IMR-90 (cell line): ENCODE data around the gene APC. TPM values are rescaled to one million over a fixed set of nuclear protein-coding genes. Genes with fewer than 3 reads are reported as not detected.

Experiments used
- ATAC-seq: fragments of 200-7000 bp; cut with Tn5 transposase; 2 replicates; pipeline ENCODE4 v1.9.1; 2020; ENCODE audit warnings: low read depth, mild to moderate bottlenecking, moderate library complexity
- BruUV-seq: library from RNA; stranded (reverse); fragments of 400-500 nt; replicated peaks from 2 replicates; lab custom pipeline; 2021; lab: Mats Ljungman, UMichigan
- CTCF ChIA-PET: fragments of 300-600 bp; formaldehyde crosslinking; extraction: SDS; loops from one replicate; lab custom pipeline; 2021; ENCODE audit warnings: antibody characterized with exemption; lab: Yijun Ruan, JAX
- POLR2A ChIA-PET: fragments of 300-600 bp; sonication (Branson Sonifier 250); formaldehyde crosslinking; loops from one replicate; lab custom pipeline; 2022; ENCODE audit warnings: antibody characterized with exemption; ENCODE audit not compliant: unreplicated experiment; lab: Charles Lee
- DNase-seq: peaks from one replicate; pipeline ENCODE4 v3.0.0; 2013
- H2AFZ ChIP-seq: replicated peaks from 2 replicates; pipeline ENCODE3; 2013; ENCODE audit warnings: low read length, mild to moderate bottlenecking; ENCODE audit not compliant: poor library complexity
- H2AK5ac ChIP-seq: 2 replicates; pipeline ENCODE4 v1.6.1; 2013; ENCODE audit warnings: low read depth, low read length, inconsistent platforms
- H2AK9ac ChIP-seq: replicated peaks from 2 replicates; pipeline ENCODE3; 2013; ENCODE audit warnings: mild to moderate bottlenecking, low read depth, low read length, moderate library complexity; ENCODE audit not compliant: poor library complexity
- H2BK120ac ChIP-seq: 2 replicates; pipeline ENCODE4 v1.6.1; 2013; ENCODE audit warnings: low read depth, low read length, inconsistent platforms
- H2BK15ac ChIP-seq: 3 replicates; pipeline ENCODE4 v1.6.1; 2013; ENCODE audit warnings: low read depth, low read length, inconsistent platforms
- H2BK20ac ChIP-seq: 2 replicates; pipeline ENCODE4 v1.6.1; 2013; ENCODE audit warnings: low read depth, mild to moderate bottlenecking, inconsistent platforms, low read length, moderate library complexity
- H2BK5ac ChIP-seq: 2 replicates; pipeline ENCODE4 v1.6.1; 2013; ENCODE audit warnings: mild to moderate bottlenecking, low read depth, low read length, inconsistent platforms; ENCODE audit not compliant: poor library complexity, severe bottlenecking
- H3K14ac ChIP-seq: replicated peaks from 2 replicates; pipeline ENCODE4 v1.6.1; 2013; ENCODE audit warnings: low read depth, low read length, inconsistent platforms
- H3K18ac ChIP-seq: 2 replicates; pipeline ENCODE4 v1.6.1; 2013; ENCODE audit warnings: low read depth, low read length, control low read depth
- H3K23ac ChIP-seq: 2 replicates; pipeline ENCODE4 v1.6.1; 2013; ENCODE audit warnings: low read depth, low read length, inconsistent platforms
- H3K27ac ChIP-seq: 2 replicates; pipeline ENCODE4 v1.5.1; 2013; ENCODE audit warnings: mild to moderate bottlenecking, control low read depth, low read length; ENCODE audit not compliant: insufficient read depth
- H3K27me3 ChIP-seq: 2 replicates; pipeline ENCODE4 v1.6.1; 2013; ENCODE audit warnings: low read length; ENCODE audit not compliant: control insufficient read depth, insufficient read depth
- H3K36me3 ChIP-seq: 2 replicates; pipeline ENCODE4 v1.6.1; 2013; ENCODE audit warnings: low read length, mixed read lengths; ENCODE audit not compliant: control insufficient read depth, insufficient read depth
- H3K4ac ChIP-seq: 2 replicates; pipeline ENCODE4 v1.6.1; 2013; ENCODE audit warnings: low read depth, low read length, inconsistent platforms
- H3K4me1 ChIP-seq: 2 replicates; pipeline ENCODE4 v1.6.1; 2013; ENCODE audit warnings: low read length, mixed read lengths; ENCODE audit not compliant: control insufficient read depth, insufficient read depth
- H3K4me2 ChIP-seq: 2 replicates; pipeline ENCODE4 v1.6.1; 2013; ENCODE audit warnings: low read depth, mild to moderate bottlenecking, control low read depth, low read length, moderate library complexity
- H3K4me3 ChIP-seq: 2 replicates; pipeline ENCODE4 v1.5.1; 2013; ENCODE audit warnings: low read depth, mild to moderate bottlenecking, control low read depth, low read length, moderate library complexity; ENCODE audit not compliant: insufficient read depth
- H3K56ac ChIP-seq: 2 replicates; pipeline ENCODE4 v1.6.1; 2013; ENCODE audit warnings: low read length, inconsistent platforms; ENCODE audit not compliant: insufficient read depth; ENCODE audit errors: extremely low read depth
- H3K79me1 ChIP-seq, 2 experiments: 2 replicates each; pipeline ENCODE4 v1.6.1; 2013; ENCODE audit warnings: low read length in 2 of 2, inconsistent platforms in 1 of 2, low read depth in 1 of 2
- H3K9ac ChIP-seq: 2 replicates; pipeline ENCODE4 v1.6.1; 2013; ENCODE audit warnings: low read depth, low read length, control low read depth
- H3K9me1 ChIP-seq: 2 replicates; pipeline ENCODE4 v1.6.1; 2013; ENCODE audit warnings: low read length, inconsistent platforms; ENCODE audit not compliant: insufficient read depth
- H3K9me3 ChIP-seq: 2 replicates; pipeline ENCODE4 v1.6.1; 2013; ENCODE audit warnings: low read length; ENCODE audit not compliant: control insufficient read depth, insufficient read depth
- H4K20me1 ChIP-seq: 2 replicates; pipeline ENCODE4 v1.6.1; 2013; ENCODE audit warnings: low read length, inconsistent platforms; ENCODE audit not compliant: insufficient read depth
- H4K5ac ChIP-seq: 2 replicates; pipeline ENCODE4 v1.6.1; 2013; ENCODE audit warnings: mild to moderate bottlenecking, low read depth, low read length, control low read depth
- H4K8ac ChIP-seq, 2 experiments: 2 replicates each; pipeline ENCODE4 v1.6.1; 2013; ENCODE audit warnings: low read depth in 2 of 2, low read length in 2 of 2, control low read depth in 1 of 2, inconsistent platforms in 1 of 2
- H4K91ac ChIP-seq: 2 replicates; pipeline ENCODE4 v1.6.1; 2013; ENCODE audit warnings: low read depth, low read length, inconsistent platforms; ENCODE audit not compliant: insufficient read depth
- CEBPB ChIP-seq: IDR thresholded peaks from 2 replicates; pipeline ENCODE4 v1.6.1; 2012; ENCODE audit warnings: low read depth, low read length, improper control_type of control experiment
- CHD1 ChIP-seq: IDR thresholded peaks from 2 replicates; pipeline ENCODE4 v1.6.1; 2012; ENCODE audit warnings: low read depth, low read length, improper control_type of control experiment
- MAFK ChIP-seq: IDR thresholded peaks from 2 replicates; pipeline ENCODE4 v1.6.1; 2012; ENCODE audit warnings: low read depth, low read length, improper control_type of control experiment
- MAZ ChIP-seq: IDR thresholded peaks from 2 replicates; pipeline ENCODE4 v1.6.1; 2012; ENCODE audit warnings: low read depth, mild to moderate bottlenecking, low read length, improper control_type of control experiment, moderate library complexity, borderline replicate concordance
- POLR2A ChIP-seq: IDR thresholded peaks from 2 replicates; pipeline ENCODE4 v1.6.1; 2012; ENCODE audit warnings: mild to moderate bottlenecking, low read depth, low read length
- RAD21 ChIP-seq: IDR thresholded peaks from 2 replicates; pipeline ENCODE4 v1.6.1; 2012; ENCODE audit warnings: low read length, improper control_type of control experiment
- RCOR1 ChIP-seq: IDR thresholded peaks from 2 replicates; pipeline ENCODE4 v1.6.1; 2012; ENCODE audit warnings: mild to moderate bottlenecking, low read length, improper control_type of control experiment; ENCODE audit not compliant: insufficient replicate concordance
- RFX5 ChIP-seq: IDR thresholded peaks from 2 replicates; pipeline ENCODE4 v1.8.0; 2012; ENCODE audit warnings: low read depth, mild to moderate bottlenecking, low read length, moderate library complexity
- USF2 ChIP-seq: fragments of 150-350 bp; IDR thresholded peaks from 2 replicates; pipeline ENCODE4 v1.6.1; 2017; ENCODE audit warnings: mild to moderate bottlenecking, antibody characterized with exemption, low read length, low read depth
- WGBS, 2 experiments: methylation state at CpG; one replicate each; pipeline versions ENCODE4 v1.1.5 to v1.1.7; 2013; ENCODE audit warnings: missing lambda C conversion rate in 2 of 2; ENCODE audit not compliant: insufficient read length in 1 of 2; ENCODE audit errors: extremely low coverage in 2 of 2; 5-methylcytosine and 5-hydroxymethylcytosine counted together
- dilution Hi-C: fragments of 300-500 bp; cut with HindIII; formaldehyde crosslinking; loops from one replicate; pipeline ENCODE4 v1.14.3; 2018; ENCODE audit warnings: low sequenced_read_pairs; ENCODE audit not compliant: unreplicated experiment
- in situ Hi-C: fragments of 300-500 bp; cut with MboI; formaldehyde crosslinking; loops from 3 replicates; pipeline ENCODE4 v1.14.3; 2019; ENCODE audit warnings: low sequenced_read_pairs, inconsistent platforms, mixed read lengths
- intact Hi-C: fragments of 100-400 bp; cut with micrococcal nuclease; formaldehyde crosslinking; loops from 2 replicates; pipeline ENCODE4 v1.10.0; 2022
- polyA plus RNA-seq, 3 experiments: library from polyadenylated mRNA; depleted of rRNA; stranded (reverse); fragments of >200 nt; gene quantifications; 2 replicates each; pipeline ENCODE4 v1.2.3, GENCODE V29; 2012; ENCODE audit warnings: low replicate concordance in 1 of 3
- total RNA-seq: library from RNA; depleted of rRNA; stranded (reverse); fragments of >200 nt; gene quantifications from 2 replicates; pipeline ENCODE4 v1.2.3, GENCODE V29; 2012
- TF ChIP-seq, protein P1 (sequence below): fragments of 150-350 bp; IDR thresholded peaks from 2 replicates; pipeline ENCODE4 v1.6.1; 2016; ENCODE audit warnings: low read depth, mild to moderate bottlenecking, low read length, moderate library complexity, borderline replicate concordance

APC gene
- total and polyA plus RNA-seq, 2 of the 4 experiments (the other 2 are of a cell fraction) = 7.3 to 58.4 TPM

GRCh38 chr5:112849912-112850311, 112.2 kb downstream of the APC start:
- no peak overlapping the region for H2BK15ac ChIP-seq
- H4K20me1 ChIP-seq = no peaks in the 10 kb centered on the region
- H4K91ac ChIP-seq = no peak overlapping the region
- H3K36me3 ChIP-seq = no peaks in the 10 kb centered on the region
- no peak overlapping the region for H3K27ac ChIP-seq
- TF ChIP-seq USF2 = no peak
- TF ChIP-seq, protein P1, sequence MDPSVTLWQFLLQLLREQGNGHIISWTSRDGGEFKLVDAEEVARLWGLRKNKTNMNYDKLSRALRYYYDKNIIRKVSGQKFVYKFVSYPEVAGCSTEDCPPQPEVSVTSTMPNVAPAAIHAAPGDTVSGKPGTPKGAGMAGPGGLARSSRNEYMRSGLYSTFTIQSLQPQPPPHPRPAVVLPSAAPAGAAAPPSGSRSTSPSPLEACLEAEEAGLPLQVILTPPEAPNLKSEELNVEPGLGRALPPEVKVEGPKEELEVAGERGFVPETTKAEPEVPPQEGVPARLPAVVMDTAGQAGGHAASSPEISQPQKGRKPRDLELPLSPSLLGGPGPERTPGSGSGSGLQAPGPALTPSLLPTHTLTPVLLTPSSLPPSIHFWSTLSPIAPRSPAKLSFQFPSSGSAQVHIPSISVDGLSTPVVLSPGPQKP = no peak
- no peak for TF ChIP-seq POLR2A
- TF ChIP-seq RCOR1 = no peak
- TF ChIP-seq MAZ = no peak
- TF ChIP-seq CEBPB = no peak
- no peak for TF ChIP-seq MAFK
- TF ChIP-seq CHD1 = no peak
- TF ChIP-seq RAD21 = no peak
- no peak for TF ChIP-seq RFX5
- CTCF ChIA-PET = no interaction called here
- in situ Hi-C loops = loop anchor here (10.0 kb wide), 1 partner anchor 295 kb away; no protein-coding TSS in a partner anchor
- no peak overlapping the region for H2BK5ac ChIP-seq
- no peak overlapping the region for H3K14ac ChIP-seq
- intact Hi-C loops = loop anchor here (2.0 to 10.0 kb wide), 2 partner anchors 63 to 145 kb away; no protein-coding TSS in a partner anchor
- H3K9me3 ChIP-seq = peaks cover 2% of the 10 kb centered on the region; the same call in 1 of the 2 replicates
- H2AFZ ChIP-seq = no peak overlapping the region
- H3K27me3 ChIP-seq = peaks cover 4% of the 10 kb centered on the region
- no peak overlapping the region for H3K18ac ChIP-seq
- no peaks in the 10 kb centered on the region for H3K9me1 ChIP-seq
- no peak overlapping the region for H2BK120ac ChIP-seq
- no peaks in the 10 kb centered on the region for H3K79me1 ChIP-seq
- no peak overlapping the region for H3K4me3 ChIP-seq
- dilution Hi-C loops = no loop called here
- BruUV-seq = no TSS peak
- H3K9ac ChIP-seq = no peak overlapping the region
- DNase-seq (no peak), ATAC-seq (no peak)
- no peak overlapping the region for H3K56ac ChIP-seq
- no peak overlapping the region for H4K8ac ChIP-seq
- WGBS, 2 experiments = no CpG with 5 or more reads among the region's 2 CpGs
- H3K23ac ChIP-seq = no peak overlapping the region
- no peak overlapping the region for H2BK20ac ChIP-seq
- H4K5ac ChIP-seq = no peak overlapping the region
- H3K4me2 ChIP-seq = no peak overlapping the region
- no peaks in the 10 kb centered on the region for H3K4me1 ChIP-seq
- H2AK5ac ChIP-seq = no peak overlapping the region
- POLR2A ChIA-PET = no interaction called here
- no peak overlapping the region for H2AK9ac ChIP-seq
- H3K4ac ChIP-seq = no peak overlapping the region
